NCI-H2171 treated with DMSO at 0.1 percent for 48 hours (cell line): ENCODE measurements around the gene LIPK.
"Not testable (repeated sequence)": the region's sequence is repeated elsewhere in the genome, so short reads cannot be mapped to it uniquely, and the experiment has no call there.

Experiments
- DNase-seq: peaks from one replicate; lab custom pipeline; 2025; lab: John Stamatoyannopoulos, UW

Gene LIPK

GRCh38 chr10:88705958-88706357 lies at the start of gene LIPK:
Gene LIPK, plus strand, starts transcription at chr10:88706249. Its CDS starts 18,295 bp downstream, at chr10:88724544.
- no peak for DNase-seq

GRCh38 chr10:88657901-88658300 lies 48.1 kb upstream of the LIPK start:
- no peak for DNase-seq

- no peak for DNase-seq
Measured at GRCh38 chr10:88659725-88660597, 46.1 kb upstream of the LIPK start.

GRCh38 chr10:88660598-88660884 lies 45.5 kb upstream of the LIPK start:
- no peak for DNase-seq

GRCh38 chr10:88661018-88661417 lies 45.0 kb upstream of the LIPK start:
- DNase-seq: no peak

- no peak for DNase-seq
Measured at GRCh38 chr10:88661577-88661976, 44.5 kb upstream of the LIPK start.

- not testable (repeated sequence) for DNase-seq
Measured at GRCh38 chr10:88663153-88663552, 42.9 kb upstream of the LIPK start.

GRCh38 chr10:88664142-88664541 lies 41.9 kb upstream of the LIPK start, which contains the start of gene LIPF:
Gene LIPF, plus strand, starts transcription at chr10:88664442. Its CDS starts 2,856 bp downstream, at chr10:88667298.
- DNase-seq: no peak

GRCh38 chr10:88668465-88668864 lies 37.6 kb upstream of the LIPK start:
- no peak for DNase-seq

GRCh38 chr10:88670497-88670896 lies 35.6 kb upstream of the LIPK start:
- no peak for DNase-seq

GRCh38 chr10:88672041-88672440 lies 34.0 kb upstream of the LIPK start:
- DNase-seq: no peak

- no peak for DNase-seq
Measured at GRCh38 chr10:88676283-88677060, 29.6 kb upstream of the LIPK start.

- no peak for DNase-seq
Measured at GRCh38 chr10:88680958-88681357, 25.1 kb upstream of the LIPK start.

- no peak for DNase-seq
Measured at GRCh38 chr10:88682491-88682890, 23.6 kb upstream of the LIPK start.

- DNase-seq: no peak
Measured at GRCh38 chr10:88687853-88688467, 18.1 kb upstream of the LIPK start.

GRCh38 chr10:88689366-88689765 lies 16.7 kb upstream of the LIPK start:
- no peak for DNase-seq

GRCh38 chr10:88693392-88694020 lies 12.5 kb upstream of the LIPK start:
- no peak for DNase-seq

- no peak for DNase-seq
Measured at GRCh38 chr10:88702848-88703597, 3.0 kb upstream of the LIPK start.

GRCh38 chr10:88707429-88708155 lies 1.5 kb downstream of the LIPK start:
- DNase-seq: no peak

GRCh38 chr10:88709361-88709760 lies 3.3 kb downstream of the LIPK start:
- DNase-seq: not testable (repeated sequence)

- no peak for DNase-seq
Measured at GRCh38 chr10:88715517-88715916, 9.5 kb downstream of the LIPK start.
